KMS-11 (cell line): ENCODE results near the gene PEX16.

Experiments used
- H2AFZ ChIP-seq: fragments of 200-600 bp; sonication (generic); 2 replicates; pipeline ENCODE4 v1.6.1; 2016; ENCODE audit warnings: antibody characterized with exemption, mixed run types, low read depth
- H3K27ac ChIP-seq: fragments of 200-600 bp; sonication (generic); 2 replicates; pipeline ENCODE4 v1.6.1; 2016; ENCODE audit warnings: mild to moderate bottlenecking, mixed run types
- H3K27me3 ChIP-seq: fragments of 200-600 bp; sonication (generic); 2 replicates; pipeline ENCODE4 v1.6.1; 2017; ENCODE audit warnings: mild to moderate bottlenecking, low read depth, mixed run types, moderate library complexity; ENCODE audit not compliant: insufficient read depth
- H3K36me3 ChIP-seq: fragments of 200-600 bp; sonication (generic); 2 replicates; pipeline ENCODE4 v1.6.1; 2017; ENCODE audit warnings: mild to moderate bottlenecking, mixed run types; ENCODE audit not compliant: insufficient read depth
- H3K4me1 ChIP-seq: fragments of 200-600 bp; sonication (generic); 2 replicates; pipeline ENCODE4 v1.6.1; 2016; ENCODE audit warnings: mild to moderate bottlenecking, low read depth, mixed run types; ENCODE audit not compliant: poor library complexity, severe bottlenecking
- H3K4me2 ChIP-seq: fragments of 200-600 bp; sonication (generic); 2 replicates; pipeline ENCODE4 v1.7.0; 2016; ENCODE audit warnings: mild to moderate bottlenecking, mixed run types
- H3K4me3 ChIP-seq: fragments of 200-600 bp; sonication (generic); IDR thresholded peaks from 2 replicates; pipeline ENCODE4 v1.6.1; 2017; ENCODE audit warnings: low read depth, low read length, mixed read lengths; ENCODE audit not compliant: insufficient read depth
- H3K79me2 ChIP-seq: fragments of 200-600 bp; sonication (generic); 2 replicates; pipeline ENCODE4 v1.6.1; 2016; ENCODE audit warnings: low read depth, mixed run types; ENCODE audit not compliant: insufficient read depth
- H3K9ac ChIP-seq: fragments of 200-600 bp; sonication (generic); 2 replicates; pipeline ENCODE4 v1.6.1; 2016; ENCODE audit warnings: mild to moderate bottlenecking, mixed run types
- H4K20me1 ChIP-seq: fragments of 200-600 bp; sonication (generic); 2 replicates; pipeline ENCODE4 v1.6.1; 2016; ENCODE audit warnings: mild to moderate bottlenecking, mixed run types; ENCODE audit not compliant: insufficient read depth
- TF ChIP-seq, protein P1 (sequence below): fragments of 200-600 bp; sonication (generic); conservative IDR thresholded peaks from 2 replicates; pipeline ENCODE4 v1.6.1; 2017; ENCODE audit warnings: low read depth, mild to moderate bottlenecking, antibody characterized with exemption, low read length, moderate library complexity, mixed read lengths

PEX16 gene

DNA sequence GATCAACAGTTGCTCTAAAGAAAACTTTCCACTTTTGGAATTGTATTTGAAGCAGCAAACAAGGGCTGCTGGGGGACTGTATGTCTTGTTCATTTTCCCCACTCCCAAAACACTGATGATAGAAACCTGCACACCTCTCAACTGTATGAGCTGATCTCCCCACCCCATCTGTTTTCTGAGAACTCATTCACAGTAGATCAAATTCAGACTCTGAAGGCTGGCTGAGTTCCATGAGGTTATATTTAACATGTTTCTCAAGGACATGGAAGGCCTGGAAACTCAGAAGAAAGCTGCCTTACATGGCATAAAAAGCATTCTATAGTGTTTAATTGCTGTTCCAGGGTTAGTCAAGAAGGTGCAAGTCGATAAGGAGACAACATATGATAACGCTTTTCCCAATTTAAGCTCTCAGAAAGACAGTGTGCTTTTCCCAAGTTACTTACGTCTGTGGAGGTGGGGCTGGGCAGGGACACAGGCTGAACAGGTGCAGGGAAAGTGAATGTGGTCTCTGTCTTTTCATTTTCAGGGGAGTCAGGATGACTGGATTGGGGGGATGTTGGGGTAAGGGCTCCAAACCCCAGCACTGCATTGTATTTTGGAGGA, 27.8 kb upstream of the PEX16 start:
- no peaks in the 10 kb centered on the region for H3K36me3 ChIP-seq
- TF ChIP-seq, protein P1, sequence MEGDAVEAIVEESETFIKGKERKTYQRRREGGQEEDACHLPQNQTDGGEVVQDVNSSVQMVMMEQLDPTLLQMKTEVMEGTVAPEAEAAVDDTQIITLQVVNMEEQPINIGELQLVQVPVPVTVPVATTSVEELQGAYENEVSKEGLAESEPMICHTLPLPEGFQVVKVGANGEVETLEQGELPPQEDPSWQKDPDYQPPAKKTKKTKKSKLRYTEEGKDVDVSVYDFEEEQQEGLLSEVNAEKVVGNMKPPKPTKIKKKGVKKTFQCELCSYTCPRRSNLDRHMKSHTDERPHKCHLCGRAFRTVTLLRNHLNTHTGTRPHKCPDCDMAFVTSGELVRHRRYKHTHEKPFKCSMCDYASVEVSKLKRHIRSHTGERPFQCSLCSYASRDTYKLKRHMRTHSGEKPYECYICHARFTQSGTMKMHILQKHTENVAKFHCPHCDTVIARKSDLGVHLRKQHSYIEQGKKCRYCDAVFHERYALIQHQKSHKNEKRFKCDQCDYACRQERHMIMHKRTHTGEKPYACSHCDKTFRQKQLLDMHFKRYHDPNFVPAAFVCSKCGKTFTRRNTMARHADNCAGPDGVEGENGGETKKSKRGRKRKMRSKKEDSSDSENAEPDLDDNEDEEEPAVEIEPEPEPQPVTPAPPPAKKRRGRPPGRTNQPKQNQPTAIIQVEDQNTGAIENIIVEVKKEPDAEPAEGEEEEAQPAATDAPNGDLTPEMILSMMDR = no peak
- no peaks in the 10 kb centered on the region for H3K27me3 ChIP-seq
- no peak overlapping the region for H3K4me2 ChIP-seq
- H4K20me1 ChIP-seq = no peaks in the 10 kb centered on the region
- H2AFZ ChIP-seq = no peak overlapping the region
- H3K9ac ChIP-seq = no peak overlapping the region
- no peaks in the 10 kb centered on the region for H3K79me2 ChIP-seq
- H3K4me1 ChIP-seq = no peaks in the 10 kb centered on the region
- H3K27ac ChIP-seq = no peak overlapping the region
- no peak overlapping the region for H3K4me3 ChIP-seq

- H3K36me3 ChIP-seq = no peaks in the 10 kb centered on the region
- H3K79me2 ChIP-seq = no peaks in the 10 kb centered on the region
- H4K20me1 ChIP-seq = no peaks in the 10 kb centered on the region
- no peak overlapping the region for H3K27ac ChIP-seq
- H2AFZ ChIP-seq = no peak overlapping the region
- H3K4me1 ChIP-seq = no peaks in the 10 kb centered on the region
- H3K4me2 ChIP-seq = no peak overlapping the region
- no peak overlapping the region for H3K9ac ChIP-seq
- TF ChIP-seq, protein P1 = no peak
- H3K4me3 ChIP-seq = no peak overlapping the region
- no peaks in the 10 kb centered on the region for H3K27me3 ChIP-seq
Measured at GRCh38 chr11:45942381-45942780, 24.7 kb upstream of the PEX16 start.

GRCh38 chr11:45941285-45941684, 23.6 kb upstream of the PEX16 start:
- no peak overlapping the region for H3K9ac ChIP-seq
- H3K79me2 ChIP-seq = no peaks in the 10 kb centered on the region
- H3K4me1 ChIP-seq = no peaks in the 10 kb centered on the region
- H2AFZ ChIP-seq = no peak overlapping the region
- H3K36me3 ChIP-seq = no peaks in the 10 kb centered on the region
- H3K4me2 ChIP-seq = no peak overlapping the region
- no peaks in the 10 kb centered on the region for H3K27me3 ChIP-seq
- no peak overlapping the region for H3K27ac ChIP-seq
- H4K20me1 ChIP-seq = no peaks in the 10 kb centered on the region
- H3K4me3 ChIP-seq = no peak overlapping the region
- TF ChIP-seq, protein P1 = no peak

- no peak overlapping the region for H3K9ac ChIP-seq
- H4K20me1 ChIP-seq = no peaks in the 10 kb centered on the region
- H3K79me2 ChIP-seq = no peaks in the 10 kb centered on the region
- H3K4me2 ChIP-seq = no peak overlapping the region
- no peaks in the 10 kb centered on the region for H3K4me1 ChIP-seq
- TF ChIP-seq, protein P1 = no peak
- H2AFZ ChIP-seq = no peak overlapping the region
- no peak overlapping the region for H3K4me3 ChIP-seq
- no peaks in the 10 kb centered on the region for H3K36me3 ChIP-seq
- H3K27ac ChIP-seq = no peak overlapping the region
- H3K27me3 ChIP-seq = no peaks in the 10 kb centered on the region
Measured at GRCh38 chr11:45939836-45940235, 22.2 kb upstream of the PEX16 start.
